Cardiac muscle cell (in vitro differentiated cells and primary cell): ENCODE measurements around the gene KIAA0825. TPM values are rescaled to one million over a fixed set of nuclear protein-coding genes. Genes with fewer than 3 reads are reported as not detected.
"Not testable (repeated sequence)": the region's sequence is repeated elsewhere in the genome, so short reads cannot be mapped to it uniquely, and the experiment has no call there.

Source experiments
- DNase-seq, 2 donors: peaks; one replicate each; pipeline versions ENCODE4 v3.0.0 to v3.0.0-alpha.2; 2010 to 2017; ENCODE audit warnings: low read depth in 1 of 2, low spot score in 1 of 2
- H3K27ac ChIP-seq: fragments of 200-600 bp; sonication (generic); 2 replicates; pipeline ENCODE4 v1.5.1; 2016
- H3K27me3 ChIP-seq: fragments of 200-600 bp; sonication (generic); 2 replicates; pipeline ENCODE4 v1.6.0; 2016; ENCODE audit warnings: control low read depth
- H3K36me3 ChIP-seq: fragments of 200-600 bp; sonication (generic); 2 replicates; pipeline ENCODE4 v1.5.1; 2016; ENCODE audit warnings: control low read depth
- H3K4me1 ChIP-seq: fragments of 200-600 bp; sonication (generic); 2 replicates; pipeline ENCODE4 v1.8.1; 2017; ENCODE audit warnings: low read depth, mild to moderate bottlenecking, mixed run types
- H3K4me3 ChIP-seq: fragments of 200-600 bp; sonication (generic); 2 replicates; pipeline ENCODE4 v1.5.1; 2016; ENCODE audit warnings: mild to moderate bottlenecking
- H3K9me3 ChIP-seq: fragments of 200-600 bp; sonication (generic); 2 replicates; pipeline ENCODE4 v1.5.1; 2017; ENCODE audit warnings: low read depth, mild to moderate bottlenecking, control low read depth
- polyA plus RNA-seq: library from polyadenylated mRNA; unstranded; fragments of >200 nt; fragmentation: Nextera tagmentation; extraction: Ambion mirVana; gene quantifications from 2 replicates; pipeline ENCODE4 v1.2.1, GENCODE V29; 2016
- total RNA-seq: library from RNA; depleted of rRNA; stranded (reverse); fragments of >200 nt; gene quantifications from 2 replicates; pipeline ENCODE4 v1.2.3, GENCODE V29; 2016
- TF ChIP-seq, protein P1 (sequence below): IDR thresholded peaks from 2 replicates; pipeline ENCODE4 v1.5.1; 2012; ENCODE audit warnings: low read depth, mild to moderate bottlenecking, low read length

Gene KIAA0825
- total and polyA plus RNA-seq, 2 experiments from 2014 or later: 1.5 to 2.1 TPM

DNA sequence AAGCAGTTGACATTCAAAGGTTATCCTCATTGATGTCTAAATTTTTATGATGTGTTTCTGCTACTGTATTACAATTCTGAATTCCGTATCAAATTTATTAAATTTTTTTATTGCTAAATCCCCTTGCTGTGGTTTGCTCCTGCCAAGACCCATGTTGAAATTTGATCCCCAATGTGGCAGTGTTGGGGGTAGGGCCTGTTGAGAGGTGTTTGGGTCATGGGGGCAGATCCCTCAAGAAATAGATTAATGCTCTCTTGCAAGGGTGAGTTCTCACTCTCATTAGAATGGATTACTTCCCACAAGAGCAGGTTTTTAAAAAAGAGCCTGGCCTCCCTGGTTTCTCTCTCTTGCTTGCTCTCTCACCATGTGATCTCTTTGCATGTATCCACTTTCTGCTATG, 442.5 kb downstream of the KIAA0825 start:
- TF ChIP-seq, protein P1, sequence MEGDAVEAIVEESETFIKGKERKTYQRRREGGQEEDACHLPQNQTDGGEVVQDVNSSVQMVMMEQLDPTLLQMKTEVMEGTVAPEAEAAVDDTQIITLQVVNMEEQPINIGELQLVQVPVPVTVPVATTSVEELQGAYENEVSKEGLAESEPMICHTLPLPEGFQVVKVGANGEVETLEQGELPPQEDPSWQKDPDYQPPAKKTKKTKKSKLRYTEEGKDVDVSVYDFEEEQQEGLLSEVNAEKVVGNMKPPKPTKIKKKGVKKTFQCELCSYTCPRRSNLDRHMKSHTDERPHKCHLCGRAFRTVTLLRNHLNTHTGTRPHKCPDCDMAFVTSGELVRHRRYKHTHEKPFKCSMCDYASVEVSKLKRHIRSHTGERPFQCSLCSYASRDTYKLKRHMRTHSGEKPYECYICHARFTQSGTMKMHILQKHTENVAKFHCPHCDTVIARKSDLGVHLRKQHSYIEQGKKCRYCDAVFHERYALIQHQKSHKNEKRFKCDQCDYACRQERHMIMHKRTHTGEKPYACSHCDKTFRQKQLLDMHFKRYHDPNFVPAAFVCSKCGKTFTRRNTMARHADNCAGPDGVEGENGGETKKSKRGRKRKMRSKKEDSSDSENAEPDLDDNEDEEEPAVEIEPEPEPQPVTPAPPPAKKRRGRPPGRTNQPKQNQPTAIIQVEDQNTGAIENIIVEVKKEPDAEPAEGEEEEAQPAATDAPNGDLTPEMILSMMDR: no peak
- no peaks in the 10 kb centered on the region for H3K27me3 ChIP-seq
- H3K4me3 ChIP-seq: no peak overlapping the region
- no peak overlapping the region for H3K27ac ChIP-seq
- no peaks in the 10 kb centered on the region for H3K4me1 ChIP-seq
- no peak for DNase-seq
- H3K9me3 ChIP-seq: no peaks in the 10 kb centered on the region
- no peaks in the 10 kb centered on the region for H3K36me3 ChIP-seq

GRCh38 chr5:94174748-94175411, 443.5 kb downstream of the KIAA0825 start:
- no peak overlapping the region for H3K4me3 ChIP-seq
- peak in 1 of 2 donors; percentile 10 for DNase-seq
- H3K27ac ChIP-seq: no peak overlapping the region
- no peaks in the 10 kb centered on the region for H3K36me3 ChIP-seq
- H3K4me1 ChIP-seq: no peaks in the 10 kb centered on the region
- H3K27me3 ChIP-seq: no peaks in the 10 kb centered on the region
- TF ChIP-seq, protein P1: no peak
- no peaks in the 10 kb centered on the region for H3K9me3 ChIP-seq

- Histone ChIP-seq H3K27ac (no peak overlapping the region), H3K4me1 (no peaks in the 10 kb centered on the region), H3K9me3 (no peaks in the 10 kb centered on the region), H3K27me3 (no peaks in the 10 kb centered on the region), H3K4me3 (no peak overlapping the region), H3K36me3 (no peaks in the 10 kb centered on the region)
- TF ChIP-seq, protein P1: no peak
- no peak for DNase-seq
Measured at GRCh38 chr5:94173100-94173499, 445.3 kb downstream of the KIAA0825 start.

DNA sequence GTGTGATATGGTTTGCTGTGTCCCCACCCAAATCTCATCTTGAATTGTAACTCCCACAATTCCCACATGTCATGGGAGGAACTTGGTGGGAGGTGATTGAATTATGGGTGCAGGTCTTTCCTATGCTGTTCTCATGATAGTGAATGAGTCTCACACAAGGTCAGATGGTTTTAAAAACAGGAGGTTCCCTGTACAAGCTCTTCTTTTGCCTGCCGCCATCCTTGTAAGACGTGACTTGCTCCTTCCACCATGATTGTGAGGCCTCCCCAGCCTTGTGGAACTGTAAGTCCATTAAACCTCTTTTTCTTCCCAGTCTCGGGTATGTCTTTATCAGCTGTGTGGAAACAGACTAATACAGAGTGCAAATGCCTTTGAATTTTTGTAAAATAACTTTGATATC, 447.3 kb downstream of the KIAA0825 start:
- H3K27me3 ChIP-seq, H3K27ac ChIP-seq, H3K36me3 ChIP-seq, H3K4me3 ChIP-seq, H3K9me3 ChIP-seq, DNase-seq, H3K4me1 ChIP-seq: not testable (repeated sequence)

- H3K4me3 ChIP-seq, H3K9me3 ChIP-seq, H3K27me3 ChIP-seq, DNase-seq, H3K27ac ChIP-seq, H3K36me3 ChIP-seq, H3K4me1 ChIP-seq: not testable (repeated sequence)
Measured at GRCh38 chr5:94170158-94170557, 448.2 kb downstream of the KIAA0825 start.

GRCh38 chr5:94168151-94168550, 450.3 kb downstream of the KIAA0825 start:
- TF ChIP-seq, protein P1: no peak
- H3K4me3 ChIP-seq: no peak overlapping the region
- H3K9me3 ChIP-seq: no peaks in the 10 kb centered on the region
- H3K27ac ChIP-seq: no peak overlapping the region
- H3K36me3 ChIP-seq: no peaks in the 10 kb centered on the region
- DNase-seq: no peak
- H3K27me3 ChIP-seq: no peaks in the 10 kb centered on the region
- no peaks in the 10 kb centered on the region for H3K4me1 ChIP-seq
